Vagina (tissue), 2 donors: ENCODE measurements around the gene TSR1. TPM values are rescaled to one million over a fixed set of nuclear protein-coding genes. Genes with fewer than 3 reads are reported as not detected.
"Not testable (repeated sequence)": the region's sequence is repeated elsewhere in the genome, so short reads cannot be mapped to it uniquely, and the experiment has no call there.

Experiments
- DNase-seq, 2 donors: peaks; one replicate each; pipeline ENCODE4 v3.0.0-alpha.2; 2017; ENCODE audit errors: extremely low spot score in 2 of 2
- H3K27ac ChIP-seq: fragments of 200-600 bp; sonication (generic); one replicate; pipeline ENCODE4 v1.5.1; 2019
- H3K27me3 ChIP-seq: fragments of 200-600 bp; sonication (generic); one replicate; pipeline ENCODE4 v1.5.1; 2019
- H3K36me3 ChIP-seq, 2 donors: fragments of 200-600 bp; sonication (generic); one replicate each; pipeline ENCODE4 v1.5.1; 2017 to 2019
- H3K4me1 ChIP-seq: fragments of 200-600 bp; sonication (generic); one replicate; pipeline ENCODE4 v1.5.1; 2019
- H3K4me3 ChIP-seq, 2 donors: fragments of 200-600 bp; sonication (generic); 1 replicate in 1 of 2; 2 replicates in 1 of 2; pipeline ENCODE4 v1.5.1; 2016 to 2019
- H3K9me3 ChIP-seq: fragments of 200-600 bp; sonication (generic); one replicate; pipeline ENCODE4 v1.5.1; 2019
- POLR2A ChIP-seq, 2 donors: fragments of 450-650 bp; IDR thresholded peaks; one replicate each; pipeline ENCODE4 v1.6.1; 2017; ENCODE audit warnings: antibody characterized with exemption in 2 of 2, mild to moderate bottlenecking in 2 of 2, moderate library complexity in 2 of 2
- POLR2AphosphoS5 ChIP-seq, 2 donors: sonication (generic); formaldehyde crosslinking; IDR thresholded peaks; one replicate each; pipeline ENCODE4 v1.9.0; 2017; ENCODE audit warnings: antibody characterized with exemption in 2 of 2, mild to moderate bottlenecking in 2 of 2, low read depth in 1 of 2; ENCODE audit not compliant: insufficient read depth in 1 of 2
- intact Hi-C: fragments of 100-400 bp; cut with DNase I; formaldehyde crosslinking; loops from one replicate; pipeline ENCODE4 v1.15.1; 2023
- total RNA-seq: library from RNA; depleted of rRNA; stranded (reverse); fragments of >200 nt; gene quantifications from one replicate; pipeline ENCODE4 v1.2.3, GENCODE V29; 2016
- TF ChIP-seq, protein P1 (sequence below), 3 experiments: fragments of 450-650 bp in 2 of 3; fragments of 200-600 bp in 1 of 3; sonication (generic) in 1 of 3; IDR thresholded peaks; one replicate each; pipeline ENCODE4 v1.5.1; 2017 to 2019; ENCODE audit warnings: antibody characterized with exemption in 3 of 3, mild to moderate bottlenecking in 2 of 3, moderate library complexity in 2 of 3

TSR1 gene
- total RNA-seq, 1 donor from 2014 or later = 17.7 TPM

DNA sequence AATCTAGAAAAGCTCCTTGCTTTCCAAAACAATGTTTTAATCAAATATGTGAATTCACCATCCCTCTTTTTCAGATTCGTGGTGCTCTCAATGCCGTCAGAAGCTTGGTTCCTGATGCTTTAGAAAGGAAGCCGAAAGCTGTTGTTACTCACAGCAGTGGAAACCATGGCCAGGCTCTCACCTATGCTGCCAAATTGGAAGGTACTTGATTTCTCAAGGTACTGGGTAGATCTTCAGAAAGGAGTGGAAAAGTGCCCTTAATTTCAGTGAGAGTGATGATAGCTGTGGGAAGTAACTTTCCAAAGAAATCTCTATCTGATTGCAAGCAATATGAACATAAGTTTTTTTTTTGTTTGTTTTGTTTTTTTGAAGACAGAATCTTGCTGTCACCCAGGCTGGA, 18.5 kb downstream of the TSR1 start:
- DNase-seq = no peak
- intact Hi-C loops = no loop called here
- H3K36me3 ChIP-seq = peaks cover 3 to 20% of the 10 kb centered on the region in 2 donors
- H3K4me1 ChIP-seq = no peaks in the 10 kb centered on the region
- no peak overlapping the region for H3K27ac ChIP-seq
- no peak for TF ChIP-seq POLR2A (IDR thresholded peaks at IDR 0.05)
- TF ChIP-seq, protein P1, sequence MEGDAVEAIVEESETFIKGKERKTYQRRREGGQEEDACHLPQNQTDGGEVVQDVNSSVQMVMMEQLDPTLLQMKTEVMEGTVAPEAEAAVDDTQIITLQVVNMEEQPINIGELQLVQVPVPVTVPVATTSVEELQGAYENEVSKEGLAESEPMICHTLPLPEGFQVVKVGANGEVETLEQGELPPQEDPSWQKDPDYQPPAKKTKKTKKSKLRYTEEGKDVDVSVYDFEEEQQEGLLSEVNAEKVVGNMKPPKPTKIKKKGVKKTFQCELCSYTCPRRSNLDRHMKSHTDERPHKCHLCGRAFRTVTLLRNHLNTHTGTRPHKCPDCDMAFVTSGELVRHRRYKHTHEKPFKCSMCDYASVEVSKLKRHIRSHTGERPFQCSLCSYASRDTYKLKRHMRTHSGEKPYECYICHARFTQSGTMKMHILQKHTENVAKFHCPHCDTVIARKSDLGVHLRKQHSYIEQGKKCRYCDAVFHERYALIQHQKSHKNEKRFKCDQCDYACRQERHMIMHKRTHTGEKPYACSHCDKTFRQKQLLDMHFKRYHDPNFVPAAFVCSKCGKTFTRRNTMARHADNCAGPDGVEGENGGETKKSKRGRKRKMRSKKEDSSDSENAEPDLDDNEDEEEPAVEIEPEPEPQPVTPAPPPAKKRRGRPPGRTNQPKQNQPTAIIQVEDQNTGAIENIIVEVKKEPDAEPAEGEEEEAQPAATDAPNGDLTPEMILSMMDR (IDR thresholded peaks at IDR 0.05) = no peak
- TF ChIP-seq POLR2AphosphoS5 (IDR thresholded peaks at IDR 0.05; ENCODE audit: insufficient read depth in 1 of 2, low read depth in 1 of 2) = no peak
- H3K9me3 ChIP-seq = no peaks in the 10 kb centered on the region
- no peak overlapping the region for H3K4me3 ChIP-seq
- no peaks in the 10 kb centered on the region for H3K27me3 ChIP-seq

DNA sequence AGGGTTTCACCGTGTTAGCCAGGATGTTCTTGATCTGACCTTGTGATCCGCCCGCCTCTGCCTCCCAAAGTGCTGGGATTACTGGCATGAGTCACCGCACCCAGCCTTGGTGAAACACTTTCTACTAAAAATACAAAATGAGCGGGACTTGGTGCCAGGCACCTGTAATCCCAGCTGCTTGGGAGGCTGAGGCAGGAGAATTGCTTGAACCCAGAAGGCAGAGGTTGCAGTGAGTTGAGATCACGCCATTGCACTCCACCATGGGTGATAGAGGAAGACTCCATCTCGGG, 19.4 kb downstream of the TSR1 start:
- H3K36me3 ChIP-seq = peaks cover 3 to 11% of the 10 kb centered on the region in 2 donors
- H3K9me3 ChIP-seq, H3K4me1 ChIP-seq, H3K4me3 ChIP-seq, H3K27me3 ChIP-seq, H3K27ac ChIP-seq, intact Hi-C loops, DNase-seq: not testable (repeated sequence)

DNA sequence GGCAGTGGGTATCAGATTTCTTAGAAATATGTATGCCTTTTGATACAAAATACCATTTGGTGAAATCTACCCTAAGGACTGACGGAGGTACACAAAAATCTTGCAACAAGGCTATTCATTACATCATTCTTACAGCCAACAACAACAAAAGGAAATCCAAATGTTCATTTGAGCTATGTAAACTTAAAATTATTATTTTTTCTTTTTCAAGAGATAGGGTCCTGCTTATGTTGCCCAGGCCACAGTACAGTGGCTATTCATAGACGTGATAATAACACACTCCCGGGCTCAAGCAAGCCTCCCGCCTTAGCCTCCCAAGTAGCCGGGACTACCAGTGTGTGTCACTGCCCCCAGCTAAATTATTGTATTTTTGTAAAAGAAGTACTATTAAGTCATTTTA, 23.5 kb downstream of the TSR1 start:
- DNase-seq = no peak
- Histone ChIP-seq H3K36me3 (no peaks in the 10 kb centered on the region), H3K4me3 (no peak overlapping the region), H3K27me3 (no peaks in the 10 kb centered on the region), H3K27ac (no peak overlapping the region), H3K9me3 (no peaks in the 10 kb centered on the region), H3K4me1 (no peaks in the 10 kb centered on the region)
- intact Hi-C loops = no loop called here
- TF ChIP-seq POLR2A (IDR thresholded peaks at IDR 0.05) (no peak), POLR2AphosphoS5 (IDR thresholded peaks at IDR 0.05; ENCODE audit: insufficient read depth in 1 of 2, low read depth in 1 of 2) (no peak)
- TF ChIP-seq, protein P1 (IDR thresholded peaks at IDR 0.05) = no peak

DNA sequence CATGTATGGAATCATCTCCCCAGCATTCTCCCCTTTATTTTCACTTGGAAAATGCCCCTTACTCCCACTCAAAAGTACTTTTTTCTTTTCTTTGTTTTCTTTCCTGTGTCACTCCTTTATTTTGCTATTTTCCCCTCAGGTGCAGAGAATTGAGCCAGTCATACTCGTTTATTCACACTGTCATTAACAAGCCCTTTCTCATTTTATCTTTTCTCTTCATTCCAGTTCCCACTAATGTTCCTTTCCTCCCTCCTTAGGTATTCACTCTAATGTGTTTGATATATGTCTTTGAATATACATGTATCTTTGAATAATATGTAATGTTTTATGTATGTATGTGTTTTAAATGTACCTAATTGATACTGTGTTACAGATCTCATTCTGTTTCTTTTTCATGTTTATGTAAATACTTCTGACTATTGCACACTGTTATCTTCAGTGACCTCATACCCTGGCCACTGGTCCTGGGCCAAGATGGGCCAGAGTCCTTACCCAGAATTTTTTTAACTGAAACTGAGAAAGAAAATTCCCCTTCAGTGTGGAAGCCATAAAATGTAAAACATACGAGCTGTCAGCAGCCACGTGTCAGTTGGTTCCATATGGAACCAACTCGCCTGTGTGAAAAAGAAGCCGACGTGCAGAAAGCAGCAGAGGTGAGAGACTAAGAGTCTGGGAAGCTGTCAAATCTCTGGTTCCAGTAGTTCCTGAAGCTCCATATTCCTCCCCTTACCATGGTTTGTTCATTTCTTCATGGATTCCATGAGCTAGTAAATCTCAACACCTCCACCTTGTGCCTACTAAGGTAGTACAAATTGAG, 26.7 kb downstream of the TSR1 start:
- intact Hi-C loops = no loop called here
- TF ChIP-seq, protein P1 (IDR thresholded peaks at IDR 0.05) = no peak
- no peak for TF ChIP-seq POLR2A (IDR thresholded peaks at IDR 0.05)
- no peak for TF ChIP-seq POLR2AphosphoS5 (IDR thresholded peaks at IDR 0.05; ENCODE audit: insufficient read depth in 1 of 2, low read depth in 1 of 2)

DNA sequence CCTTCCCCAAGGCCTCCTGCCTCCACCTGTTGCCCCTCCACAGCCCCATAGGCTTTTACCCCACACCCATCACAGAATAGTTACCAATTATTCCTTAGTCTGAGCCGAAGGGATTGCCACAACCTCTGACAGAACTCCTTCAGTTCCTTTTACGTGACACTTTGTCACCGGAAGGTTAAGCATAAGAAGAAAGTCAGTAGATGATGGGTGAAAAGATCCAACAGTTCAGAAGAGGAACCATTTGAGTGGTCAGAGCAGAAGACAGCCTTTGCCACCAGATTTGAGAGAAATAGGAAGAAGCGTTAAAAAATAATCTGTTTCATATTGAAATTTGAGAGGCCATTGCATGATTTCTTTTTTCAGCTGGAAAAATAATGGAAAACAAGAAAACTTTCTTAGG, 31.3 kb downstream of the TSR1 start:
- H3K36me3 ChIP-seq = peaks cover 0 to 6% of the 10 kb centered on the region in 2 donors
- no peaks in the 10 kb centered on the region for H3K9me3 ChIP-seq
- no peak overlapping the region for H3K4me3 ChIP-seq
- H3K27ac ChIP-seq = no peak overlapping the region
- peaks cover 26% of the 10 kb centered on the region for H3K4me1 ChIP-seq
- H3K27me3 ChIP-seq = no peaks in the 10 kb centered on the region
- TF ChIP-seq POLR2AphosphoS5 (IDR thresholded peaks at IDR 0.05; ENCODE audit: insufficient read depth in 1 of 2, low read depth in 1 of 2) (no peak), POLR2A (IDR thresholded peaks at IDR 0.05) (no peak)
- TF ChIP-seq, protein P1 (IDR thresholded peaks at IDR 0.05) = no peak
- intact Hi-C loops = no loop called here
- no peak for DNase-seq

More for the DNA sequence above, 26.7 kb downstream of the TSR1 start:
- DNase-seq = no peak
- H3K27ac ChIP-seq = no peak overlapping the region
- peaks cover 6% of the 10 kb centered on the region for H3K4me1 ChIP-seq
- H3K9me3 ChIP-seq = no peaks in the 10 kb centered on the region
- no peaks in the 10 kb centered on the region for H3K27me3 ChIP-seq
- H3K36me3 ChIP-seq = no peaks in the 10 kb centered on the region
- no peak overlapping the region for H3K4me3 ChIP-seq
